NCI-H1105 (cell line): ENCODE results near the gene THEM5.

Experiments
- DNase-seq: peaks from one replicate; lab custom pipeline; 2025; lab: John Stamatoyannopoulos, UW

The THEM5 gene

DNA sequence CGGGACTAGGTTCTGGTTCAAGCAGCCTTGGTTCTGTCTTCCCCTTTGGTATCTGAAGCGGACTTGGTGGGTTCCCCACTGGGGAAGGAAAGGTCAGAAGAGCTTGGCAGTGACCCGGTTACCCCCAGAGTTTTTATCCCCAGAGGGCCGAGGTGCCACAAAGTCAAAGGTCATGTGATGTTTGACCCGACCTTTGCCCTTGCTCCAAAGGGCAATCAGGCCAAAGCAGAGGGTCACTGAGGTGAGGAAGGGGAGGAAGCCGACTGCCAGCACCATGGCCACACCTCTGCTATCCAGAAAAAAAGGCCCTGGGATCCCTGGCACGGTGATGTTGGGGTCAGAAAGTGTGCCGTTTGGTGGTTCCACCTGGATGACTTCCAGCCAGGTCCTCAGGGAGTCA is 52.7 kb downstream of the THEM5 start:
- no peak for DNase-seq

- no peak for DNase-seq
Observed at GRCh38 chr1:151799179-151800022, 54.1 kb downstream of the THEM5 start.

GRCh38 chr1:151798571-151798970 is 54.9 kb downstream of the THEM5 start:
- DNase-seq, result no peak
